ENCODE results near the gene SNPH. TPM values are rescaled to one million over a fixed set of nuclear protein-coding genes. Genes with fewer than 3 reads are reported as not detected.
A peak's percentile ranks its signal among the peaks of the same experiment; 100 is the strongest.

Gene SNPH
- total and polyA plus RNA-seq, 8 donors, result 1.1 to 4.3 (median 2.5) TPM

GRCh38 chr20:1281279-1282057 lies 15.4 kb downstream of the SNPH start:
- H3K4me3 ChIP-seq, result no peak overlapping the region
- H3K36me3 ChIP-seq, result no peaks in the 10 kb centered on the region
- DNase-seq (peak in 1 of 6 donors; percentile 35), FAIRE-seq (no peak), ATAC-seq (peak; percentile 85 to 92 (median 91))
- no peaks in the 10 kb centered on the region for H3K27me3 ChIP-seq
- TF ChIP-seq CTCF (IDR thresholded peaks at IDR 0.05), result no peak
- H3K4me1 ChIP-seq, result peaks cover 7 to 22% (median 12%) of the 10 kb centered on the region in 3 donors
- no peak overlapping the region for H3K27ac ChIP-seq
- H3K9me3 ChIP-seq, result no peaks in the 10 kb centered on the region
- 20 to 25% methylated on average over 7 of the region's 7 CpGs for WGBS, 2 donors
- intact Hi-C loops (cut with DNase I), result no loop called here

GRCh38 chr20:1282966-1283365 lies 16.9 kb downstream of the SNPH start:
- H3K36me3 ChIP-seq, result no peaks in the 10 kb centered on the region
- peak in 1 of 4 donors; percentile 17 for ATAC-seq
- FAIRE-seq, result no peak
- TF ChIP-seq CTCF (IDR thresholded peaks at IDR 0.05), result no peak
- H3K9me3 ChIP-seq, result no peaks in the 10 kb centered on the region
- no peaks in the 10 kb centered on the region for H3K27me3 ChIP-seq
- H3K4me3 ChIP-seq, result no peak overlapping the region
- H3K4me1 ChIP-seq, result peaks cover 7 to 22% (median 12%) of the 10 kb centered on the region in 3 donors
- DNase-seq, result no peak
- intact Hi-C loops (cut with DNase I), result no loop called here
- WGBS, 2 donors, result 70 to 71% methylated on average over 3 of the region's 3 CpGs
- H3K27ac ChIP-seq, result no peak overlapping the region

GRCh38 chr20:1283522-1284510 lies 17.7 kb downstream of the SNPH start:
- Histone ChIP-seq H3K27ac (no peak overlapping the region), H3K4me3 (no peak overlapping the region), H3K36me3 (no peaks in the 10 kb centered on the region), H3K27me3 (no peaks in the 10 kb centered on the region), H3K9me3 (no peaks in the 10 kb centered on the region), H3K4me1 (peaks cover 7 to 22% (median 12%) of the 10 kb centered on the region in 3 donors)
- FAIRE-seq, result no peak
- TF ChIP-seq CTCF (IDR thresholded peaks at IDR 0.05), result no peak
- no peak for ATAC-seq
- 76 to 85% methylated on average over 9 of the region's 9 CpGs for WGBS, 2 donors
- no peak for DNase-seq
- intact Hi-C loops (cut with DNase I), result no loop called here

GRCh38 chr20:1286267-1287024 lies 20.4 kb downstream of the SNPH start:
- Histone ChIP-seq H3K4me1 (peaks cover 4 to 10% (median 8%) of the 10 kb centered on the region in 3 donors), H3K4me3 (no peak overlapping the region), H3K27me3 (no peaks in the 10 kb centered on the region), H3K27ac (no peak overlapping the region), H3K9me3 (no peaks in the 10 kb centered on the region), H3K36me3 (no peaks in the 10 kb centered on the region)
- WGBS, 2 donors, result 88 to 93% methylated on average over 9 of the region's 9 CpGs
- intact Hi-C loops (cut with DNase I), result no loop called here
- FAIRE-seq (no peak), ATAC-seq (no peak), DNase-seq (no peak)
- TF ChIP-seq CTCF (IDR thresholded peaks at IDR 0.05), result no peak
